Lung (tissue), 12 donors: Measurements from ENCODE around the gene BICDL2. TPM values are rescaled to one million over a fixed set of nuclear protein-coding genes. Genes with fewer than 3 reads are reported as not detected.

Experiments used
- ATAC-seq: fragments of 200-7000 bp; cut with Tn5 transposase; one replicate; pipeline ENCODE4 v1.9.1; 2020; ENCODE audit warnings: moderate number of reproducible peaks; ENCODE audit not compliant: insufficient read depth, low FRiP score
- DNase-seq, 3 donors: peaks; one replicate each; pipeline ENCODE4 v3.0.0-alpha.2; 2013 to 2017
- H3K27ac ChIP-seq, 2 donors: one replicate each; pipeline ENCODE4 v1.5.1; 2013; ENCODE audit warnings: mild to moderate bottlenecking in 2 of 2, moderate library complexity in 2 of 2, control low read depth in 1 of 2, inconsistent platforms in 1 of 2, low read depth in 1 of 2, low read length in 1 of 2
- H3K27me3 ChIP-seq, 3 donors: one replicate each; pipeline ENCODE4 v1.5.1; 2013; ENCODE audit warnings: low read length in 2 of 3; ENCODE audit not compliant: control insufficient read depth in 3 of 3, insufficient read depth in 3 of 3
- H3K36me3 ChIP-seq, 4 donors: one replicate each; pipeline ENCODE4 v1.5.1; 2013; ENCODE audit warnings: low read length in 4 of 4, mild to moderate bottlenecking in 1 of 4, moderate library complexity in 1 of 4; ENCODE audit not compliant: control insufficient read depth in 4 of 4, insufficient read depth in 4 of 4
- H3K4me1 ChIP-seq, 5 donors: one replicate each; pipeline ENCODE4 v1.5.1; 2013; ENCODE audit warnings: low read length in 5 of 5, mild to moderate bottlenecking in 2 of 5, moderate library complexity in 1 of 5; ENCODE audit not compliant: control insufficient read depth in 5 of 5, insufficient read depth in 5 of 5
- H3K4me3 ChIP-seq: one replicate; pipeline ENCODE4 v1.5.1; 2013; ENCODE audit warnings: mild to moderate bottlenecking, control low read depth, moderate library complexity
- H3K9ac ChIP-seq, 2 donors: one replicate each; pipeline ENCODE4 v1.5.1; 2013; ENCODE audit warnings: low read length in 2 of 2, control low read depth in 1 of 2; ENCODE audit not compliant: insufficient read depth in 1 of 2
- H3K9me3 ChIP-seq, 4 donors: one replicate each; pipeline ENCODE4 v1.5.1; 2013; ENCODE audit warnings: low read length in 3 of 4, mild to moderate bottlenecking in 1 of 4, moderate library complexity in 1 of 4; ENCODE audit not compliant: control insufficient read depth in 4 of 4, insufficient read depth in 3 of 4
- CTCF ChIP-seq: IDR thresholded peaks from 2 replicates; pipeline ENCODE4 v1.5.1; 2012; ENCODE audit warnings: mild to moderate bottlenecking; ENCODE audit errors: control extremely low read depth, extremely low read depth
- WGBS, 2 donors: extraction: QIAGEN DNeasy Blood & Tissue Kit; methylation state at CpG; one replicate each; pipeline ENCODE4 v1.1.7; 2013; 5-methylcytosine and 5-hydroxymethylcytosine counted together
- polyA plus RNA-seq, 2 donors: library from polyadenylated mRNA; stranded (reverse); fragments of 200-250 nt; gene quantifications; one replicate each; pipeline ENCODE4 v1.2.1, GENCODE V29; 2013
- total RNA-seq, 2 donors: library from RNA; depleted of rRNA in 1 of 2; stranded (reverse); fragments of >200 nt in 1 of 2; gene quantifications; one replicate each; pipeline ENCODE4 v1.2.1, GENCODE V29; 2014 to 2021
- donor health status: control.
- donor health status: control.
- donor health status: Bipolar disorder and iron deficiency.
- donor health status: healthy.
- donor health status: DM: yes; HTN: yes; CAD: no.

BICDL2 gene
- total and polyA plus RNA-seq, 4 donors, result 12.7 to 24.4 (median 16.5) TPM

GRCh38 chr16:3019594-3020246 lies 17.0 kb downstream of the BICDL2 start:
- Histone ChIP-seq H3K27me3 (peaks cover 0 to 13% (median 9%) of the 10 kb centered on the region in 3 donors), H3K4me1 (peaks cover 0 to 45% (median 26%) of the 10 kb centered on the region in 5 donors), H3K36me3 (peaks cover 0 to 3% (median 0%) of the 10 kb centered on the region in 4 donors), H3K4me3 (peak overlapping the region; percentile 25), H3K9ac (peak overlapping the region in 1 of 2 donors; percentile 32), H3K9me3 (no peaks in the 10 kb centered on the region), H3K27ac (peak overlapping the region in 1 of 2 donors; percentile 99)
- WGBS, 2 donors, result 30% methylated on average over 40 of the region's 40 CpGs
- no peak for TF ChIP-seq CTCF
- ATAC-seq (no peak), DNase-seq (no peak)

- H3K27ac ChIP-seq, result no peak within 1 kb of the TSS
- ATAC-seq (no peak), DNase-seq (peak; percentile 65 to 89 (median 81))
- H3K4me3 ChIP-seq, result no peak within 1 kb of the TSS
- 12 to 15% methylated on average over 49 to 52 of the region's 52 CpGs for WGBS, 2 donors
- peak within 1 kb of the TSS in 1 of 2 donors; percentile 1 for H3K9ac ChIP-seq
- H3K4me1 ChIP-seq, result peaks cover 0 to 47% (median 18%) of the 10 kb centered on the region in 5 donors
- no peak for TF ChIP-seq CTCF
- H3K9me3 ChIP-seq, result no peaks in the 10 kb centered on the region
- peaks cover 0 to 3% (median 0%) of the 10 kb centered on the region in 4 donors for H3K36me3 ChIP-seq
- peaks cover 0 to 19% (median 17%) of the 10 kb centered on the region in 3 donors for H3K27me3 ChIP-seq
These were observed 18.8 kb downstream of the BICDL2 start, which contains the start of gene CLDN6 for GRCh38 chr16:3017794-3018506. TSS of gene CLDN6 (minus strand) at chr16:3018183. CDS start at chr16:3016021, 2,162 bp downstream.

GRCh38 chr16:3017344-3017743 lies 19.4 kb downstream of the BICDL2 start:
- Histone ChIP-seq H3K4me3 (no peak overlapping the region), H3K36me3 (peaks cover 0 to 3% (median 0%) of the 10 kb centered on the region in 4 donors), H3K9me3 (no peaks in the 10 kb centered on the region), H3K4me1 (peaks cover 0 to 42% (median 13%) of the 10 kb centered on the region in 5 donors), H3K9ac (no peak overlapping the region), H3K27ac (no peak overlapping the region), H3K27me3 (peaks cover 0 to 25% (median 17%) of the 10 kb centered on the region in 3 donors)
- ATAC-seq (no peak), DNase-seq (no peak)
- WGBS, 2 donors, result 73 to 79% methylated on average over 20 of the region's 20 CpGs
- no peak for TF ChIP-seq CTCF
